Endothelial cell of umbilical vein (primary cell): ENCODE results near the gene SLC18A3.

Experiments used
- POLR2A ChIP-seq: IDR thresholded peaks from 2 replicates; pipeline ENCODE4 v1.6.1; 2012; ENCODE audit warnings: low read depth, mild to moderate bottlenecking, control low read depth, low read length
- TF ChIP-seq, protein P1 (sequence below), 2 donors: IDR thresholded peaks; 1 replicate in 1 of 2; 2 replicates in 1 of 2; pipeline ENCODE4 v1.5.1; 2011; ENCODE audit warnings: low read length in 2 of 2, mild to moderate bottlenecking in 2 of 2, moderate library complexity in 2 of 2, control low read depth in 1 of 2, inconsistent platforms in 1 of 2, low read depth in 1 of 2; ENCODE audit not compliant: insufficient read depth in 1 of 2; ENCODE audit errors: extremely low read depth in 1 of 2

DNA sequence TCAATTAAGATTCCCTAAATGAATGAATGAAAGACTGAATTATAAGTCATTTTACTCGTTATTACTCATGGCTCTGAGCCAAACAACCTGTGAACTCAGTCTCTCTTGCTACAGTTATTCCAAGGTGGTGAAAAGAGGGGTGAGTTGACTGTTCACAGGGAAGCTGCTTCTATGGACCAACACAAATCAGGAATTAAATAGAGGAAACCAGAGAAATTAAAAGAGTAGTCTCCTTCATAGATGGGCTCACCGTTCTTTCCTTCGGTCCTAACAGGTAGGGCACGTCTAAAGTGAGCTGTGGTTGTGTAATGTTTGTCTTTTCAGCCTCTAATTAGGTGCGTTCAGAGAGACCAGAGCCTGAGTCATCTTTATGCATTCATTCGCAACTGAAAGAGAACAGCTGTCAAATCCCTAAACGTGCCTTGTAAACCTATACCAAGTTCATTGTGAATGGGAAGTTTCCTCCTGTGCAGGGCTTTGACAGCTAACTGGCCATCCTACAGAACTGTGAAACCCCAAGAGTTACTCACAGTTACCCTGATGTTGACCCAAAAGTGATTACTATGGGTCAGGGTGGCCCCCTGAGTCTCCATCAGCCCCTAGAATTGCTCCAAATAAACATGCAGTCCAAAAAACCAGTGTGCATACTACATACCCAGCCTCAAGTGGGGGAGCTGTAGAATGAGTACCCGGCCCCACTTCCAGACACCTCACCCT lies 51.2 kb downstream of the SLC18A3 start:
- TF ChIP-seq, protein P1, sequence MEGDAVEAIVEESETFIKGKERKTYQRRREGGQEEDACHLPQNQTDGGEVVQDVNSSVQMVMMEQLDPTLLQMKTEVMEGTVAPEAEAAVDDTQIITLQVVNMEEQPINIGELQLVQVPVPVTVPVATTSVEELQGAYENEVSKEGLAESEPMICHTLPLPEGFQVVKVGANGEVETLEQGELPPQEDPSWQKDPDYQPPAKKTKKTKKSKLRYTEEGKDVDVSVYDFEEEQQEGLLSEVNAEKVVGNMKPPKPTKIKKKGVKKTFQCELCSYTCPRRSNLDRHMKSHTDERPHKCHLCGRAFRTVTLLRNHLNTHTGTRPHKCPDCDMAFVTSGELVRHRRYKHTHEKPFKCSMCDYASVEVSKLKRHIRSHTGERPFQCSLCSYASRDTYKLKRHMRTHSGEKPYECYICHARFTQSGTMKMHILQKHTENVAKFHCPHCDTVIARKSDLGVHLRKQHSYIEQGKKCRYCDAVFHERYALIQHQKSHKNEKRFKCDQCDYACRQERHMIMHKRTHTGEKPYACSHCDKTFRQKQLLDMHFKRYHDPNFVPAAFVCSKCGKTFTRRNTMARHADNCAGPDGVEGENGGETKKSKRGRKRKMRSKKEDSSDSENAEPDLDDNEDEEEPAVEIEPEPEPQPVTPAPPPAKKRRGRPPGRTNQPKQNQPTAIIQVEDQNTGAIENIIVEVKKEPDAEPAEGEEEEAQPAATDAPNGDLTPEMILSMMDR (IDR thresholded peaks at IDR 0.05; ENCODE audit: extremely low read depth in 1 of 2, insufficient read depth in 1 of 2, low read depth in 1 of 2, low read length in 2 of 2) = no peak
- no peak for TF ChIP-seq POLR2A
